Measurements from ENCODE around the gene BANP. TPM values are rescaled to one million over a fixed set of nuclear protein-coding genes. Genes with fewer than 3 reads are reported as not detected.
"Not testable (repeated sequence)": the region's sequence is repeated elsewhere in the genome, so short reads cannot be mapped to it uniquely, and the experiment has no call there.

BANP gene
- total RNA-seq, 5 donors from 2014 or later (not counting 1 experiment from before 2014, with no cell fraction given), result 57.1 to 81.9 (median 69.4) TPM

DNA sequence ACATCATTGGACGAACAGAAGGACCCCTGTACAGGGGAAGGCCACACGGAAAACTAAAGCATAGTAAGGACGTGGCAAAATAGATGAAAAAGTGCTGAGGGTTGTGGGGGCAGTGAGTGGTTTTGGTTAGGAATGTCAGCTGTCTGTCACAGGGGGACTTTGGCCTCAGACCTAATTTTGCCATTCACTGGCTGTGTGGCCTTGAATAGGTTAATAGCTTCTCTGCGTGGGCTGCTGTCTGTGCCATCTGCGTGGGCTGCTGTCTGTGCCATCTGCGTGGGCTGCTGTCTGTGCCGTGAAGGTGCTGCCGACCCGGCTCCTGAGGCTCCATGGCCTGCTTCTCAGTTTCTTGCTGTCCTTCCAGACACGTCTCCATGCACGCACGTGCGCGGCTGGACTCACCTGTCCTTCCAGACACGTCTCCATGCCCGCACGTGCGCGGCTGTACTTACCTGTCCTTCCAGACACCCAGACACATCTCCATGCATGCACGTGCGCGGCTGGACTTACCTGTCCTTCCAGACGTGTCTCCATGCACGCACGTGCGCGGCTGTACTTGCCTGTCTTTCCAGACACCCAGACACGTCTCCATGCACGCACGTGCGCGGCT is 47.1 kb downstream of the BANP start:
- CTCF ChIA-PET; ATAC-seq (replicated peaks in 1 of 4): not testable (repeated sequence)
- peaks cover 13 to 22% of the 10 kb centered on the region in 2 donors for H3K36me3 ChIP-seq (ENCODE audit: control insufficient read depth in 2 of 2, extremely low read depth in 1 of 2, insufficient read depth in 1 of 2, low read length in 1 of 2)

DNA sequence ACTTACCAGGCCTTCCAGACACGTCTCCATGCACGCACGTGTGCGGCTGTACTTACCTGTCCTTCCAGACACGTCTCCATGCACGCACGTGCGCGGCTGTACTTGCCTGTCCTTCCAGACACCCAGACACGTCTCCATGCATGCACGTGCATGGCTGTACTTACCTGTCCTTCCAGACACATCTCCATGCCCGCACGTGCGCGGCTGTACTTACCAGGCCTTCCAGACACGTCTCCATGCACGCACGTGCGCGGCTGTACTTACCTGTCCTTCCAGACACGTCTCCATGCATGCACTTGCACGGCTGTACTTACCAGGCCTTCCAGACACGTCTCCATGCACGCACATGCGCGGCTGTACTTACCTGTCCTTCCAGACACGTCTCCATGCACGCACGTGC is 47.8 kb downstream of the BANP start:
- H3K27ac ChIP-seq (ENCODE audit: low read length); H3K4me1 ChIP-seq (ENCODE audit: control insufficient read depth in 1 of 2, extremely low read depth in 1 of 2, insufficient read depth in 2 of 2, low read length in 2 of 2); H3K4me3 Mint-ChIP-seq; H3K27me3 ChIP-seq (replicated peaks in 1 of 2; ENCODE audit: control insufficient read depth in 2 of 2, extremely low read depth in 1 of 2, insufficient read depth in 2 of 2, low read length in 1 of 2); H3K4me3 ChIP-seq (ENCODE audit: control insufficient read depth in 1 of 2, extremely low read depth in 1 of 2, low read length in 1 of 2); DNase-seq; H3K9me3 Mint-ChIP-seq; ATAC-seq (replicated peaks in 1 of 4); H3K27ac Mint-ChIP-seq; H3K9me3 ChIP-seq; H3K27me3 Mint-ChIP-seq; CTCF ChIA-PET; POLR2A ChIA-PET: not testable (repeated sequence)
- Mint-ChIP-seq H3K4me1 (peaks cover 5 to 13% (median 8%) of the 10 kb centered on the region in 3 donors), H3K36me3 (peaks cover 18% of the 10 kb centered on the region)
- H3K36me3 ChIP-seq (ENCODE audit: control insufficient read depth in 2 of 2, extremely low read depth in 1 of 2, insufficient read depth in 1 of 2, low read length in 1 of 2), result peaks cover 18 to 27% of the 10 kb centered on the region in 2 donors
- WGBS (ENCODE audit: insufficient coverage), result 95% methylated on average over 19 of the region's 29 CpGs

More for the DNA sequence above, 47.1 kb downstream of the BANP start:
- H3K9me3 Mint-ChIP-seq; H3K4me3 ChIP-seq (ENCODE audit: control insufficient read depth in 1 of 2, extremely low read depth in 1 of 2, low read length in 1 of 2); H3K4me3 Mint-ChIP-seq; H3K9me3 ChIP-seq; H3K27me3 Mint-ChIP-seq; H3K27ac Mint-ChIP-seq; H3K4me1 ChIP-seq (ENCODE audit: control insufficient read depth in 1 of 2, extremely low read depth in 1 of 2, insufficient read depth in 2 of 2, low read length in 2 of 2); H3K27me3 ChIP-seq (replicated peaks in 1 of 2; ENCODE audit: control insufficient read depth in 2 of 2, extremely low read depth in 1 of 2, insufficient read depth in 2 of 2, low read length in 1 of 2); POLR2A ChIA-PET; H3K27ac ChIP-seq (ENCODE audit: low read length); DNase-seq: not testable (repeated sequence)
- WGBS (ENCODE audit: insufficient coverage), result 92% methylated on average over 23 of the region's 32 CpGs
- peaks cover 18% of the 10 kb centered on the region for H3K36me3 Mint-ChIP-seq
- H3K4me1 Mint-ChIP-seq, result peaks cover 5 to 13% (median 9%) of the 10 kb centered on the region in 3 donors

DNA sequence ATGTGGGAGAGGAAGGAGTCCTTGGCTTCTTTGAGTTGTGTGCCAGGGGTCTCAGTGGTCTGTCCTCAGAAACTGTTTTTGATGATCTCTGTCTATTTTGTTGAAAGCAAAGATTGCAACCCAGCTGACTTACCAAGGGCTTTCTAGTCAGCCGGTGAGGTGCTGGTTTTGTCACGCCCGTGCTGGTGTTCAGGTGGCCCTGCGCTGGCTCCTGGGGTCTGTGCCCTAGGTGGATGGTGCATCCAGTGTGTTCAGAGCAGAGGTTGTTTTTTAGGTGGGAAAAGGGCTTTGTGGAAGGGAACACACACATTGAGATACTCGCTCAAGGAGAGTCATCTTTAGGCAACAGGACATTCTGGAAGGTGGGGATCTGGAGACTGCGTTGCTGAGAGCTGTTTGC is 51.0 kb downstream of the BANP start:
- Histone ChIP-seq H3K4me1 (ENCODE audit: control insufficient read depth in 1 of 2, extremely low read depth in 1 of 2, insufficient read depth in 2 of 2, low read length in 2 of 2) (no peaks in the 10 kb centered on the region), H3K36me3 (ENCODE audit: control insufficient read depth in 2 of 2, extremely low read depth in 1 of 2, insufficient read depth in 1 of 2, low read length in 1 of 2) (peaks cover 15 to 41% of the 10 kb centered on the region in 2 donors), H3K27me3 (replicated peaks in 1 of 2; ENCODE audit: control insufficient read depth in 2 of 2, extremely low read depth in 1 of 2, insufficient read depth in 2 of 2, low read length in 1 of 2) (no peaks in the 10 kb centered on the region), H3K27ac (ENCODE audit: low read length) (no peak overlapping the region), H3K4me3 (ENCODE audit: control insufficient read depth in 1 of 2, extremely low read depth in 1 of 2, low read length in 1 of 2) (no peak overlapping the region), H3K9me3 (no peaks in the 10 kb centered on the region)
- Mint-ChIP-seq H3K4me3 (no peak overlapping the region), H3K4me1 (peaks cover 5 to 13% (median 5%) of the 10 kb centered on the region in 3 donors), H3K27me3 (no peaks in the 10 kb centered on the region), H3K36me3 (peaks cover 38% of the 10 kb centered on the region), H3K9me3 (no peaks in the 10 kb centered on the region), H3K27ac (peak overlapping the region in 1 of 2 donors; percentile 31)
- ChIA-PET POLR2A (no interaction called here), CTCF (no interaction called here)
- no peak for ATAC-seq (replicated peaks in 1 of 4)
- no peak for DNase-seq
- WGBS (ENCODE audit: insufficient coverage), result 100% methylated on average over 5 of the region's 6 CpGs

DNA sequence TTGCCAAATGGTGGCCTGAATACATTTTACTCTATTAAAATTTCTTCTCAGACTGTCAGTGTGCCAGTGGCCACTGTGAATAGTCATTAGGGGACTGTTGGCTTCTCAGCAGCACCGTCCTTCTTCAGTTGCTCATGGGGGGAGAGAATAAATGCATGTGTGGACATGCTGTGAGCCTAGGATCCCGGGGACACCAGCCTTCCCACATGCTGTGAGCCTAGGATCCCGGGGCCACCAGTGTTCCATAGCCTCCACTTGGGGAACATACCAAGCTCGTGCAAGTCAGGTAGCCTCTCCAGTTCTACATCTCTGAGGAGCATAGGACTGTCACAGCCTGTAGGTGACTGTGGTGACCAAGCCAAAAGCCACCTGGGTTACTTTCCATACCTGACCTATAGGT is 51.5 kb downstream of the BANP start:
- Mint-ChIP-seq H3K9me3 (no peaks in the 10 kb centered on the region), H3K27ac (no peak overlapping the region), H3K27me3 (no peaks in the 10 kb centered on the region), H3K4me1 (peaks cover 3 to 10% (median 5%) of the 10 kb centered on the region in 3 donors), H3K4me3 (no peak overlapping the region), H3K36me3 (peaks cover 44% of the 10 kb centered on the region)
- Histone ChIP-seq H3K27ac (ENCODE audit: low read length) (no peak overlapping the region), H3K4me3 (ENCODE audit: control insufficient read depth in 1 of 2, extremely low read depth in 1 of 2, low read length in 1 of 2) (no peak overlapping the region), H3K36me3 (ENCODE audit: control insufficient read depth in 2 of 2, extremely low read depth in 1 of 2, insufficient read depth in 1 of 2, low read length in 1 of 2) (peaks cover 19 to 45% of the 10 kb centered on the region in 2 donors), H3K4me1 (ENCODE audit: control insufficient read depth in 1 of 2, extremely low read depth in 1 of 2, insufficient read depth in 2 of 2, low read length in 2 of 2) (no peaks in the 10 kb centered on the region), H3K9me3 (no peaks in the 10 kb centered on the region), H3K27me3 (replicated peaks in 1 of 2; ENCODE audit: control insufficient read depth in 2 of 2, extremely low read depth in 1 of 2, insufficient read depth in 2 of 2, low read length in 1 of 2) (no peaks in the 10 kb centered on the region)
- ATAC-seq (replicated peaks in 1 of 4), result no peak
- WGBS (ENCODE audit: insufficient coverage), result 95% methylated on average over 3 of the region's 4 CpGs
- ChIA-PET POLR2A (no interaction called here), CTCF (no interaction called here)
- DNase-seq, result no peak

DNA sequence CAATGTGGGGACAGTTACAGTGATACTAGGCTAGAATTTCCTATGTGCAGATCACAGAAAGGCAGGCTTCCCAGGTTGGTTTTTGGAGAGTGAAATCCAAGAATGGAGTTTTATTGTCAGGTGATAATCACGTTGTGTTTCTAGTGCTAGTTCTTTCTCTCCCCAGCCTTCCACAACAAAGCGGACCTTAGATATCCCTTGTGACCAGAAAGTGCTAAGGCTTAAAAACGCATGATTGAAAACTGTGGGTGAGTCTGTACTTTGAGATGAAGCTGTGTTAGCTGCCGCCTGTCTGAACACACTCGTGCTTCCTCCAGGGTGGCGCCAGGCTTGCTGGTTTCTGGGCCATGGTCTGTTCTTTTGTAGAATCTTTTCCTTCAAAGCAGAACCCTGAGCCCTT is 52.1 kb downstream of the BANP start:
- H3K4me1 ChIP-seq (ENCODE audit: control insufficient read depth in 1 of 2, extremely low read depth in 1 of 2, insufficient read depth in 2 of 2, low read length in 2 of 2), result no peaks in the 10 kb centered on the region
- H3K27ac ChIP-seq (ENCODE audit: low read length), result no peak overlapping the region
- ChIA-PET CTCF (no interaction called here), POLR2A (no interaction called here)
- no peaks in the 10 kb centered on the region for H3K27me3 ChIP-seq (replicated peaks in 1 of 2; ENCODE audit: control insufficient read depth in 2 of 2, extremely low read depth in 1 of 2, insufficient read depth in 2 of 2, low read length in 1 of 2)
- 91% methylated on average over 3 of the region's 6 CpGs for WGBS (ENCODE audit: insufficient coverage)
- ATAC-seq (replicated peaks in 1 of 4) (no peak), DNase-seq (no peak)
- peaks cover 45% of the 10 kb centered on the region for H3K36me3 Mint-ChIP-seq
- H3K36me3 ChIP-seq (ENCODE audit: control insufficient read depth in 2 of 2, extremely low read depth in 1 of 2, insufficient read depth in 1 of 2, low read length in 1 of 2), result peaks cover 19 to 48% of the 10 kb centered on the region in 2 donors
- H3K4me1 Mint-ChIP-seq, result peaks cover 3 to 9% (median 5%) of the 10 kb centered on the region in 3 donors
- no peaks in the 10 kb centered on the region for H3K27me3 Mint-ChIP-seq
- H3K4me3 ChIP-seq (ENCODE audit: control insufficient read depth in 1 of 2, extremely low read depth in 1 of 2, low read length in 1 of 2), result no peak overlapping the region
- no peaks in the 10 kb centered on the region for H3K9me3 Mint-ChIP-seq
- H3K9me3 ChIP-seq, result no peaks in the 10 kb centered on the region
- H3K4me3 Mint-ChIP-seq, result no peak overlapping the region
- no peak overlapping the region for H3K27ac Mint-ChIP-seq

DNA sequence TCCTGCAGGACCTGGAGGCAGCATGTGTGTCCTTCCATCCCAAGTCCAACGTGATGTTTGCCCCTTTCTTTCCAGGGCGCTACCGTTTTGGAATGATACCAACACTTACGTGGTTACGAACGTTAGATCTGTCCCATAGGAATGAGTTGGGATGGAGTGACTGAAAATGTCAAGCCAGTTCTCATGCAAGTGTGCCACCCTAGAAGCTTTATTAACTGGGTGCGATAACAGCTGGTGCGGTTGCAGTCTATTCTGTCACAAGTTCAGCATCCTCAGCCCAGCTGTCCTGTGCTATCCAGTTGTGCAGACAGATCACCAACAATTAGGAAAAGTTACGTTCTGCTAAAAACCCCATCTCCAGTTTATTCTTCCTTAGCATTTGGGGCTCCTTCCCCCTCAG is 52.5 kb downstream of the BANP start:
- Histone ChIP-seq H3K4me1 (ENCODE audit: control insufficient read depth in 1 of 2, extremely low read depth in 1 of 2, insufficient read depth in 2 of 2, low read length in 2 of 2) (no peaks in the 10 kb centered on the region), H3K9me3 (no peaks in the 10 kb centered on the region), H3K27ac (ENCODE audit: low read length) (no peak overlapping the region), H3K27me3 (replicated peaks in 1 of 2; ENCODE audit: control insufficient read depth in 2 of 2, extremely low read depth in 1 of 2, insufficient read depth in 2 of 2, low read length in 1 of 2) (no peaks in the 10 kb centered on the region), H3K36me3 (ENCODE audit: control insufficient read depth in 2 of 2, extremely low read depth in 1 of 2, insufficient read depth in 1 of 2, low read length in 1 of 2) (peaks cover 19 to 52% of the 10 kb centered on the region in 2 donors), H3K4me3 (ENCODE audit: control insufficient read depth in 1 of 2, extremely low read depth in 1 of 2, low read length in 1 of 2) (no peak overlapping the region)
- Mint-ChIP-seq H3K4me3 (no peak overlapping the region), H3K4me1 (peaks cover 3 to 9% (median 5%) of the 10 kb centered on the region in 3 donors), H3K9me3 (no peaks in the 10 kb centered on the region), H3K27me3 (no peaks in the 10 kb centered on the region), H3K36me3 (peaks cover 47% of the 10 kb centered on the region), H3K27ac (no peak overlapping the region)
- CTCF ChIA-PET, result no interaction called here
- POLR2A ChIA-PET, result no interaction called here
- WGBS (ENCODE audit: insufficient coverage), result 93% methylated on average over 5 of the region's 9 CpGs
- no peak for DNase-seq
- ATAC-seq (replicated peaks in 1 of 4), result no peak
